SU-DHL-6 (cell line): Measurements from ENCODE around the gene CAPN12.

Experiments used
- H2AFZ ChIP-seq: fragments of 200-600 bp; sonication (generic); 2 replicates; pipeline ENCODE4 v1.6.1; 2014; ENCODE audit warnings: low read depth, mild to moderate bottlenecking, moderate library complexity, mixed read lengths, antibody characterized with exemption, low read length; ENCODE audit not compliant: severe bottlenecking
- H3F3A ChIP-seq: fragments of 200-600 bp; shearing (Covaris generic); 2 replicates; pipeline ENCODE4 v1.6.0; 2016; ENCODE audit warnings: antibody characterized with exemption, mild to moderate bottlenecking; ENCODE audit not compliant: insufficient read depth
- H3K27ac ChIP-seq: fragments of 200-600 bp; sonication (generic); 2 replicates; pipeline ENCODE4 v1.5.1; 2016; ENCODE audit warnings: low read depth, mild to moderate bottlenecking, low read length, moderate library complexity, mixed read lengths
- H3K27me3 ChIP-seq: fragments of 200-600 bp; sonication (generic), shearing (Covaris generic); 2 replicates; pipeline ENCODE4 v1.6.0; 2014; ENCODE audit warnings: mild to moderate bottlenecking, low read length
- H3K36me3 ChIP-seq: fragments of 200-600 bp; sonication (generic); 2 replicates; pipeline ENCODE4 v1.6.1; 2014; ENCODE audit warnings: mild to moderate bottlenecking, low read length, mixed read lengths
- H3K4me2 ChIP-seq: fragments of 300-600, 200-600 bp; shearing (Covaris generic), sonication (generic); 2 replicates; pipeline ENCODE4 v1.6.0; 2014; ENCODE audit warnings: low read length, low read depth, mild to moderate bottlenecking; ENCODE audit not compliant: poor library complexity, severe bottlenecking
- H3K4me3 ChIP-seq: fragments of 200-600 bp; sonication (generic); 2 replicates; pipeline ENCODE4 v1.5.1; 2014; ENCODE audit warnings: antibody characterized with exemption, low read length, mild to moderate bottlenecking, mixed read lengths; ENCODE audit not compliant: insufficient read depth, poor library complexity, severe bottlenecking
- H3K79me2 ChIP-seq: fragments of 200-600 bp; sonication (generic); 2 replicates; pipeline ENCODE4 v1.6.1; 2014; ENCODE audit warnings: mild to moderate bottlenecking, low read length, moderate library complexity; ENCODE audit not compliant: insufficient read depth
- H3K9ac ChIP-seq: fragments of 200-600 bp; sonication (generic); 2 replicates; pipeline ENCODE4 v1.7.0; 2014; ENCODE audit warnings: mild to moderate bottlenecking, low read length
- H3K9me2 ChIP-seq: fragments of 200-600 bp; sonication (generic); replicated peaks from 2 replicates; pipeline ENCODE4 v1.6.1; 2014; ENCODE audit warnings: low read length; ENCODE audit not compliant: insufficient read depth
- H3K9me3 ChIP-seq: fragments of 200-600 bp; sonication (generic); 2 replicates; pipeline ENCODE4 v1.6.1; 2014; ENCODE audit warnings: low read length, mixed read lengths; ENCODE audit not compliant: insufficient read depth
- H4K20me1 ChIP-seq: fragments of 200-600 bp; sonication (generic); 2 replicates; pipeline ENCODE4 v1.6.1; 2014; ENCODE audit warnings: low read depth, mild to moderate bottlenecking, antibody characterized with exemption, low read length, moderate library complexity, mixed read lengths
- EZH2phosphoT487 ChIP-seq: fragments of 200-600 bp; sonication (generic), shearing (Covaris generic); conservative IDR thresholded peaks from 2 replicates; pipeline ENCODE4 v1.6.1; 2018; ENCODE audit warnings: mild to moderate bottlenecking, antibody characterized with exemption, low read length, moderate library complexity, mixed read lengths
- TF ChIP-seq, protein P1 (sequence below): fragments of 200-600 bp; sonication (generic); IDR thresholded peaks from one replicate; pipeline ENCODE4 v1.5.1; 2017; ENCODE audit warnings: antibody characterized with exemption, mild to moderate bottlenecking, low read length, moderate library complexity; ENCODE audit not compliant: insufficient read depth, poor library complexity, severe bottlenecking

Gene CAPN12

DNA sequence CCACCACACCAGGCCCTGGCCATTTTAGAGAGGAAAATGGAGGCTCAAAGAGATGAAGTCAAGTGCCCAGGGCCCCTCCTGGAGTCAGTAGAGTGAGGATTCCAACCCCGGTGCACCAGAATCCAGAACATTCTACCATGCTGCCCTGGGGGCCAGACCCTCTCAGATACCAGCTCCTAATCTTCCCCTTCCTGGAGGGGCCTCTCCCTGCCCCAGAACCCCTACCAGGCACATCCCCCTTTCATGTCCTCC lies 11.1 kb downstream of the CAPN12 start:
- H4K20me1 ChIP-seq = no peaks in the 10 kb centered on the region
- no peaks in the 10 kb centered on the region for H3K79me2 ChIP-seq
- 0 out of 2 replicates have a peak, but pooled peaks cover 3% of the 10 kb centered on the region for H3K36me3 ChIP-seq
- no peak overlapping the region for H2AFZ ChIP-seq
- no peak overlapping the region for H3K9ac ChIP-seq
- H3K27ac ChIP-seq = no peak overlapping the region
- H3K4me2 ChIP-seq = no peak overlapping the region
- no peaks in the 10 kb centered on the region for H3K9me2 ChIP-seq
- H3K4me3 ChIP-seq = no peak overlapping the region
- H3K27me3 ChIP-seq = no peaks in the 10 kb centered on the region
- TF ChIP-seq EZH2phosphoT487 = no peak
- TF ChIP-seq, protein P1, sequence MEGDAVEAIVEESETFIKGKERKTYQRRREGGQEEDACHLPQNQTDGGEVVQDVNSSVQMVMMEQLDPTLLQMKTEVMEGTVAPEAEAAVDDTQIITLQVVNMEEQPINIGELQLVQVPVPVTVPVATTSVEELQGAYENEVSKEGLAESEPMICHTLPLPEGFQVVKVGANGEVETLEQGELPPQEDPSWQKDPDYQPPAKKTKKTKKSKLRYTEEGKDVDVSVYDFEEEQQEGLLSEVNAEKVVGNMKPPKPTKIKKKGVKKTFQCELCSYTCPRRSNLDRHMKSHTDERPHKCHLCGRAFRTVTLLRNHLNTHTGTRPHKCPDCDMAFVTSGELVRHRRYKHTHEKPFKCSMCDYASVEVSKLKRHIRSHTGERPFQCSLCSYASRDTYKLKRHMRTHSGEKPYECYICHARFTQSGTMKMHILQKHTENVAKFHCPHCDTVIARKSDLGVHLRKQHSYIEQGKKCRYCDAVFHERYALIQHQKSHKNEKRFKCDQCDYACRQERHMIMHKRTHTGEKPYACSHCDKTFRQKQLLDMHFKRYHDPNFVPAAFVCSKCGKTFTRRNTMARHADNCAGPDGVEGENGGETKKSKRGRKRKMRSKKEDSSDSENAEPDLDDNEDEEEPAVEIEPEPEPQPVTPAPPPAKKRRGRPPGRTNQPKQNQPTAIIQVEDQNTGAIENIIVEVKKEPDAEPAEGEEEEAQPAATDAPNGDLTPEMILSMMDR = no peak
- peaks cover 6% of the 10 kb centered on the region for H3F3A ChIP-seq
- H3K9me3 ChIP-seq = no peaks in the 10 kb centered on the region

DNA sequence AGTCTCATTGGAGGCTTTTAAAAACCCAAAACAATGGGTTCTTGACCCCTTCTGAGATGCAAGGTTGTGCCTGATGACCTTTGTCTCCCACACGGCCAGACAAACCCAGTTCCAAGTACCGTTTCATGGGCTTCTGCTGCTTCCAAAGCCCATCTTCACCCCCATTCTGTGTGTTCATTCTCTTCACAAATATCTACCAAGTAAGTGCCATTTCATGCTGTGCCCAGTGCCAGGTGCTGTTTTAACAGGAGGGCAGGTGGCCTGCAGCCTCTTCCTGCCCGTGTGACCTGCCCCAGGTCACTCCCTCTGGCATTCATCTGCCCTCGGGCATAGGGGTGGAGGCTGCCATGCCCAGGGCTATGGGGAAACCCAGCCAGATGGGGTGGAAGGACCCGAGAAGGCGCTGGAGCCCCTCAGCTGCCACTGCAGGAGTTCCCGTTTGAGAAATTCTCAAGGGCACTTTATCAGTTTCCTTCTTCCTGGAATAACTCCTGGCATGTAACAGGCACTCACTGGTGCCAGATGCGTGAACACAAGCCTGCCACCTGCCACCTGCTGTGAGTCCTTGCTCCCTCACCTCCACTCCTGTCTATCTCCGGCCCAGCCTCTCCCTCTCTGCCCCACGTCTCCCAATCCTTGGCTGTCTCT lies 12.5 kb downstream of the CAPN12 start:
- Histone ChIP-seq H3F3A (peaks cover 6% of the 10 kb centered on the region), H4K20me1 (no peaks in the 10 kb centered on the region), H3K79me2 (no peaks in the 10 kb centered on the region), H3K4me3 (no peak overlapping the region), H3K9me3 (no peaks in the 10 kb centered on the region), H3K27ac (no peak overlapping the region), H3K27me3 (no peaks in the 10 kb centered on the region), H3K36me3 (0 out of 2 replicates have a peak, but pooled peaks cover 3% of the 10 kb centered on the region), H2AFZ (no peak overlapping the region), H3K4me2 (no peak overlapping the region), H3K9ac (no peak overlapping the region), H3K9me2 (no peaks in the 10 kb centered on the region)
- TF ChIP-seq, protein P1 = no peak
- TF ChIP-seq EZH2phosphoT487 = no peak

DNA sequence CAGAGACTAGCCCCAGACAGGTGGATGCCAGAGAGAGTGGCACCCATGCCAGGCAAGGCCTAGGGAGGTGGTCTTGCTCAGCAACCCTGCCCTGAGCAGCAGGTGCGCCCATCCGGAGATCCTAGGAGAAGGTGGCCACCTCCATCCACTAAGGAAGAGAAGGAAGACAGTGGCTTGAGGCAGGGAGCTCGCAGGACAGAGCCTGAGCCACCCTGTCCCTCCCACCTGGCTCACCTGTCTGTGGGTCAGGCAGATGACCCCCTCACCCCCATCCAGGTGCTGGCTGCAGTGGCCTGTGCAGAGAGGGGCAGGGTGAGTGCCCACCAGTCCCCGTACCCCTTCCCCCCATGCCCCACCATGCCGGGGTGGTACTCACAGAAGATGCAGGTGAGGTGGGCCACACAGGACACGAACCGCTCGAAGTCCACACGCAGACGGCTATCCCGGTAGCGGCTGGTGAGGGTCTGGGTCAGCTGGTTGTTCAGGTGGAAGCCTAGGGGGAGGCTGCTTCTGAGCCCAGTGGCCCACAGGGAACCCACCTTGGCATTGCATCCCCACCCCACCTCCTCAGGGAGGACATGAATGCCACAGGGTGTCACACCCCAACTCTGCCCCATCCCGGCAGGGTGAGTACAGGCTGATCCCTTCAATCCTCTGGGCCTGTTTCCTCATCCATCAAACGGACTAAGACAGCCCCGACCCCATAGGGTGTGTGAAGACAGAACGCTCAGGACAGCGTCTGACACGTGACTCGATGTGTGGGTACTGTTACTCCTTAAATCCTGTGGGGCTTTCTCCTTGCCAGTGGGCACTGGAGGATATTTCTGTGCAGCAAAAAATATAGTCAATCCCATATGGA lies 13.3 kb downstream of the CAPN12 start:
- H3K79me2 ChIP-seq = no peaks in the 10 kb centered on the region
- no peaks in the 10 kb centered on the region for H3K9me3 ChIP-seq
- H3K9ac ChIP-seq = no peak overlapping the region
- no peak overlapping the region for H3K27ac ChIP-seq
- no peak overlapping the region for H3K4me3 ChIP-seq
- no peaks in the 10 kb centered on the region for H3K9me2 ChIP-seq
- H4K20me1 ChIP-seq = no peaks in the 10 kb centered on the region
- peaks cover 6% of the 10 kb centered on the region for H3F3A ChIP-seq
- TF ChIP-seq EZH2phosphoT487 = no peak
- TF ChIP-seq, protein P1 = no peak
- H2AFZ ChIP-seq = no peak overlapping the region
- no peaks in the 10 kb centered on the region for H3K27me3 ChIP-seq
- no peak overlapping the region for H3K4me2 ChIP-seq
- 0 out of 2 replicates have a peak, but pooled peaks cover 3% of the 10 kb centered on the region for H3K36me3 ChIP-seq
